IMR-90 (cell line): Measurements from ENCODE around the gene BCL2. TPM values are rescaled to one million over a fixed set of nuclear protein-coding genes. Genes with fewer than 3 reads are reported as not detected.

Experiments used
- ATAC-seq: fragments of 200-7000 bp; cut with Tn5 transposase; 2 replicates; pipeline ENCODE4 v1.9.1; 2020; ENCODE audit warnings: low read depth, mild to moderate bottlenecking, moderate library complexity
- BruUV-seq: library from RNA; stranded (reverse); fragments of 400-500 nt; replicated peaks from 2 replicates; lab custom pipeline; 2021; lab: Mats Ljungman, UMichigan
- CTCF ChIA-PET: fragments of 300-600 bp; formaldehyde crosslinking; extraction: SDS; loops from one replicate; lab custom pipeline; 2021; ENCODE audit warnings: antibody characterized with exemption; lab: Yijun Ruan, JAX
- POLR2A ChIA-PET: fragments of 300-600 bp; sonication (Branson Sonifier 250); formaldehyde crosslinking; loops from one replicate; lab custom pipeline; 2022; ENCODE audit warnings: antibody characterized with exemption; ENCODE audit not compliant: unreplicated experiment; lab: Charles Lee
- DNase-seq: peaks from one replicate; pipeline ENCODE4 v3.0.0; 2013
- H2AFZ ChIP-seq: replicated peaks from 2 replicates; pipeline ENCODE3; 2013; ENCODE audit warnings: low read length, mild to moderate bottlenecking; ENCODE audit not compliant: poor library complexity
- H2AK5ac ChIP-seq: 2 replicates; pipeline ENCODE4 v1.6.1; 2013; ENCODE audit warnings: low read depth, low read length, inconsistent platforms
- H2AK9ac ChIP-seq: replicated peaks from 2 replicates; pipeline ENCODE3; 2013; ENCODE audit warnings: mild to moderate bottlenecking, low read depth, low read length, moderate library complexity; ENCODE audit not compliant: poor library complexity
- H2BK120ac ChIP-seq: 2 replicates; pipeline ENCODE4 v1.6.1; 2013; ENCODE audit warnings: low read depth, low read length, inconsistent platforms
- H2BK15ac ChIP-seq: 3 replicates; pipeline ENCODE4 v1.6.1; 2013; ENCODE audit warnings: low read depth, low read length, inconsistent platforms
- H2BK20ac ChIP-seq: 2 replicates; pipeline ENCODE4 v1.6.1; 2013; ENCODE audit warnings: low read depth, mild to moderate bottlenecking, inconsistent platforms, low read length, moderate library complexity
- H2BK5ac ChIP-seq: 2 replicates; pipeline ENCODE4 v1.6.1; 2013; ENCODE audit warnings: mild to moderate bottlenecking, low read depth, low read length, inconsistent platforms; ENCODE audit not compliant: poor library complexity, severe bottlenecking
- H3K14ac ChIP-seq: replicated peaks from 2 replicates; pipeline ENCODE4 v1.6.1; 2013; ENCODE audit warnings: low read depth, low read length, inconsistent platforms
- H3K18ac ChIP-seq: 2 replicates; pipeline ENCODE4 v1.6.1; 2013; ENCODE audit warnings: low read depth, low read length, control low read depth
- H3K23ac ChIP-seq: 2 replicates; pipeline ENCODE4 v1.6.1; 2013; ENCODE audit warnings: low read depth, low read length, inconsistent platforms
- H3K27ac ChIP-seq: 2 replicates; pipeline ENCODE4 v1.5.1; 2013; ENCODE audit warnings: mild to moderate bottlenecking, control low read depth, low read length; ENCODE audit not compliant: insufficient read depth
- H3K27me3 ChIP-seq: 2 replicates; pipeline ENCODE4 v1.6.1; 2013; ENCODE audit warnings: low read length; ENCODE audit not compliant: control insufficient read depth, insufficient read depth
- H3K36me3 ChIP-seq: 2 replicates; pipeline ENCODE4 v1.6.1; 2013; ENCODE audit warnings: low read length, mixed read lengths; ENCODE audit not compliant: control insufficient read depth, insufficient read depth
- H3K4ac ChIP-seq: 2 replicates; pipeline ENCODE4 v1.6.1; 2013; ENCODE audit warnings: low read depth, low read length, inconsistent platforms
- H3K4me1 ChIP-seq: 2 replicates; pipeline ENCODE4 v1.6.1; 2013; ENCODE audit warnings: low read length, mixed read lengths; ENCODE audit not compliant: control insufficient read depth, insufficient read depth
- H3K4me2 ChIP-seq: 2 replicates; pipeline ENCODE4 v1.6.1; 2013; ENCODE audit warnings: low read depth, mild to moderate bottlenecking, control low read depth, low read length, moderate library complexity
- H3K4me3 ChIP-seq: 2 replicates; pipeline ENCODE4 v1.5.1; 2013; ENCODE audit warnings: low read depth, mild to moderate bottlenecking, control low read depth, low read length, moderate library complexity; ENCODE audit not compliant: insufficient read depth
- H3K56ac ChIP-seq: 2 replicates; pipeline ENCODE4 v1.6.1; 2013; ENCODE audit warnings: low read length, inconsistent platforms; ENCODE audit not compliant: insufficient read depth; ENCODE audit errors: extremely low read depth
- H3K79me1 ChIP-seq, 2 experiments: 2 replicates each; pipeline ENCODE4 v1.6.1; 2013; ENCODE audit warnings: low read length in 2 of 2, inconsistent platforms in 1 of 2, low read depth in 1 of 2
- H3K9ac ChIP-seq: 2 replicates; pipeline ENCODE4 v1.6.1; 2013; ENCODE audit warnings: low read depth, low read length, control low read depth
- H3K9me1 ChIP-seq: 2 replicates; pipeline ENCODE4 v1.6.1; 2013; ENCODE audit warnings: low read length, inconsistent platforms; ENCODE audit not compliant: insufficient read depth
- H3K9me3 ChIP-seq: 2 replicates; pipeline ENCODE4 v1.6.1; 2013; ENCODE audit warnings: low read length; ENCODE audit not compliant: control insufficient read depth, insufficient read depth
- H4K20me1 ChIP-seq: 2 replicates; pipeline ENCODE4 v1.6.1; 2013; ENCODE audit warnings: low read length, inconsistent platforms; ENCODE audit not compliant: insufficient read depth
- H4K5ac ChIP-seq: 2 replicates; pipeline ENCODE4 v1.6.1; 2013; ENCODE audit warnings: mild to moderate bottlenecking, low read depth, low read length, control low read depth
- H4K8ac ChIP-seq, 2 experiments: 2 replicates each; pipeline ENCODE4 v1.6.1; 2013; ENCODE audit warnings: low read depth in 2 of 2, low read length in 2 of 2, control low read depth in 1 of 2, inconsistent platforms in 1 of 2
- H4K91ac ChIP-seq: 2 replicates; pipeline ENCODE4 v1.6.1; 2013; ENCODE audit warnings: low read depth, low read length, inconsistent platforms; ENCODE audit not compliant: insufficient read depth
- CEBPB ChIP-seq: IDR thresholded peaks from 2 replicates; pipeline ENCODE4 v1.6.1; 2012; ENCODE audit warnings: low read depth, low read length, improper control_type of control experiment
- CHD1 ChIP-seq: IDR thresholded peaks from 2 replicates; pipeline ENCODE4 v1.6.1; 2012; ENCODE audit warnings: low read depth, low read length, improper control_type of control experiment
- CTCF ChIP-seq: conservative IDR thresholded peaks from 2 replicates; pipeline ENCODE4 v1.5.1; 2012; ENCODE audit warnings: mild to moderate bottlenecking, low read depth, low read length, improper control_type of control experiment
- ELK1 ChIP-seq: fragments of 150-350 bp; IDR thresholded peaks from 2 replicates; pipeline ENCODE4 v1.6.1; 2016; ENCODE audit warnings: low read depth, mild to moderate bottlenecking, low read length, moderate library complexity, borderline replicate concordance
- FOS ChIP-seq: fragments of 150-350 bp; IDR thresholded peaks from 2 replicates; pipeline ENCODE4 v1.6.1; 2016; ENCODE audit warnings: low read depth, low read length
- MAFK ChIP-seq: IDR thresholded peaks from 2 replicates; pipeline ENCODE4 v1.6.1; 2012; ENCODE audit warnings: low read depth, low read length, improper control_type of control experiment
- MXI1 ChIP-seq: IDR thresholded peaks from 2 replicates; pipeline ENCODE4 v1.6.1; 2012; ENCODE audit warnings: low read depth, mild to moderate bottlenecking, low read length, moderate library complexity, borderline replicate concordance
- NFE2L2 ChIP-seq: fragments of 150-350 bp; IDR thresholded peaks from 2 replicates; pipeline ENCODE4 v1.6.1; 2016; ENCODE audit warnings: low read depth, mild to moderate bottlenecking, low read length
- POLR2A ChIP-seq: IDR thresholded peaks from 2 replicates; pipeline ENCODE4 v1.6.1; 2012; ENCODE audit warnings: mild to moderate bottlenecking, low read depth, low read length
- RAD21 ChIP-seq: IDR thresholded peaks from 2 replicates; pipeline ENCODE4 v1.6.1; 2012; ENCODE audit warnings: low read length, improper control_type of control experiment
- RCOR1 ChIP-seq: IDR thresholded peaks from 2 replicates; pipeline ENCODE4 v1.6.1; 2012; ENCODE audit warnings: mild to moderate bottlenecking, low read length, improper control_type of control experiment; ENCODE audit not compliant: insufficient replicate concordance
- RFX5 ChIP-seq: IDR thresholded peaks from 2 replicates; pipeline ENCODE4 v1.8.0; 2012; ENCODE audit warnings: low read depth, mild to moderate bottlenecking, low read length, moderate library complexity
- SMC3 ChIP-seq: fragments of 150-350 bp; IDR thresholded peaks from 2 replicates; pipeline ENCODE4 v1.6.1; 2016; ENCODE audit warnings: low read depth, mild to moderate bottlenecking, antibody characterized with exemption, low read length, moderate library complexity
- USF2 ChIP-seq: fragments of 150-350 bp; IDR thresholded peaks from 2 replicates; pipeline ENCODE4 v1.6.1; 2017; ENCODE audit warnings: mild to moderate bottlenecking, antibody characterized with exemption, low read length, low read depth
- WGBS, 2 experiments: methylation state at CpG; one replicate each; pipeline versions ENCODE4 v1.1.5 to v1.1.7; 2013; ENCODE audit warnings: missing lambda C conversion rate in 2 of 2; ENCODE audit not compliant: insufficient read length in 1 of 2; ENCODE audit errors: extremely low coverage in 2 of 2; 5-methylcytosine and 5-hydroxymethylcytosine counted together
- dilution Hi-C: fragments of 300-500 bp; cut with HindIII; formaldehyde crosslinking; loops from one replicate; pipeline ENCODE4 v1.14.3; 2018; ENCODE audit warnings: low sequenced_read_pairs; ENCODE audit not compliant: unreplicated experiment
- in situ Hi-C: fragments of 300-500 bp; cut with MboI; formaldehyde crosslinking; loops from 3 replicates; pipeline ENCODE4 v1.14.3; 2019; ENCODE audit warnings: low sequenced_read_pairs, inconsistent platforms, mixed read lengths
- intact Hi-C: fragments of 100-400 bp; cut with micrococcal nuclease; formaldehyde crosslinking; loops from 2 replicates; pipeline ENCODE4 v1.10.0; 2022
- polyA plus RNA-seq, 3 experiments: library from polyadenylated mRNA; depleted of rRNA; stranded (reverse); fragments of >200 nt; gene quantifications; 2 replicates each; pipeline ENCODE4 v1.2.3, GENCODE V29; 2012; ENCODE audit warnings: low replicate concordance in 1 of 3
- total RNA-seq: library from RNA; depleted of rRNA; stranded (reverse); fragments of >200 nt; gene quantifications from 2 replicates; pipeline ENCODE4 v1.2.3, GENCODE V29; 2012

Gene BCL2
- total and polyA plus RNA-seq, 2 of the 4 experiments (the other 2 are of a cell fraction): 0.24 to 0.54 TPM

GRCh38 chr18:63284173-63284799, 35.3 kb downstream of the BCL2 start:
- Histone ChIP-seq H4K20me1 (no peaks in the 10 kb centered on the region), H4K8ac (no peak overlapping the region), H3K9me3 (no peaks in the 10 kb centered on the region), H2AK9ac (no peak overlapping the region), H3K4me3 (no peak overlapping the region), H3K23ac (no peak overlapping the region), H3K4ac (no peak overlapping the region), H3K36me3 (no peaks in the 10 kb centered on the region), H3K56ac (no peak overlapping the region), H3K27ac (no peak overlapping the region), H3K9ac (no peak overlapping the region), H3K27me3 (peaks cover 1% of the 10 kb centered on the region), H2AK5ac (no peak overlapping the region), H3K18ac (no peak overlapping the region), H3K9me1 (no peaks in the 10 kb centered on the region), H3K14ac (no peak overlapping the region), H4K91ac (no peak overlapping the region), H3K4me1 (no peaks in the 10 kb centered on the region), H3K79me1 (no peaks in the 10 kb centered on the region), H4K5ac (no peak overlapping the region), H2AFZ (no peak overlapping the region), H3K4me2 (no peak overlapping the region), H2BK15ac (no peak overlapping the region), H2BK5ac (no peak overlapping the region), H2BK20ac (no peak overlapping the region), H2BK120ac (no peak overlapping the region)
- ChIA-PET CTCF (no interaction called here), POLR2A (no interaction called here)
- no peak for DNase-seq
- in situ Hi-C loops: no loop called here
- dilution Hi-C loops: no loop called here
- ATAC-seq: no peak
- TF ChIP-seq MAFK (no peak), POLR2A (no peak), NFE2L2 (no peak), RAD21 (no peak), RFX5 (no peak), CHD1 (no peak), ELK1 (no peak), SMC3 (no peak), CTCF (no peak), RCOR1 (no peak), MXI1 (no peak), CEBPB (no peak), USF2 (no peak), FOS (no peak)
- no TSS peak for BruUV-seq
- intact Hi-C loops: no loop called here
- no CpG with 5 or more reads among the region's 5 CpGs for WGBS, 2 experiments
